ENCODE measurements around the gene JPH4. TPM values are rescaled to one million over a fixed set of nuclear protein-coding genes. Genes with fewer than 3 reads are reported as not detected.

Gene JPH4
- total RNA-seq, 1 donor from 2014 or later, result 0.19 TPM

DNA sequence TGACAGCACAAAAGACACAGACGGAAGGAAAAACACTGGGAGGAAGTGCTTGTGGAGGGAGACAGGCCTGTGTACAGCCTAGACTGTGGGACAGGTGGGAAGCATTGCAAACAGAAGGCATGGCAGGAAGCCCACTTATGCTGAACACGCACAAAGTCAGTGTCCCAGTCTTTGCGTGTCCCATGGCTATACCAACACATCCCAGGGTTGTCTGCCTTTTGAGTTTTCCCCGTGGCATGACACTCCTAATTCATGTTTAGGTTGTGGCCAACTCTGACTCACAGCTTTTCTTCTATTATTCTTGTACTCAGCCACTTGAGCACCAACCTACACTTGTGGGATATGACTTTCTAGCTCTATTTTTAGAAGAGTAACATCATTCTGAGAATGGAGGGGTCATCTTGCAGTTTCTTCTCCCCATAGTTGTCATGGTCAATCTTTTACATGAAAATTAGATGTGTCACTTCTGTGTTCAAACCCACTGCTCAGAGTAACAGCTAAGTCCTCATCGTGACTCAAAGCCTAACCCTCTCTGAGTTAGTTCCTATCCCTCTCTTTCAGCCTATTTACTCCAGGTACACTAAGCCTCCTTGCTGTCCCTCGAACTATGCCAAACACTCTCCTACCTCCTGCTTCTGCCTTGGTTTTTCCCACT, 27.5 kb upstream of the JPH4 start:
- no peak for DNase-seq
- H3K27me3 ChIP-seq (ENCODE audit: low read depth), result peaks cover 10% of the 10 kb centered on the region
- TF ChIP-seq CTCF (IDR thresholded peaks at IDR 0.05; ENCODE audit: borderline replicate concordance), result no peak
- no peak overlapping the region for H3K4me3 ChIP-seq
- H3K36me3 ChIP-seq, result no peaks in the 10 kb centered on the region
- H3K9me3 ChIP-seq (replicated peaks), result no peaks in the 10 kb centered on the region
- no peak overlapping the region for H3K27ac ChIP-seq (replicated peaks)
- intact Hi-C loops (cut with micrococcal nuclease), result no loop called here
- H3K4me1 ChIP-seq, result peaks cover 18% of the 10 kb centered on the region

- no peak for TF ChIP-seq CTCF (IDR thresholded peaks at IDR 0.05; ENCODE audit: borderline replicate concordance)
- peaks cover 1% of the 10 kb centered on the region for H3K9me3 ChIP-seq (replicated peaks)
- H3K27me3 ChIP-seq (ENCODE audit: low read depth), result peaks cover 9% of the 10 kb centered on the region
- no peak overlapping the region for H3K4me3 ChIP-seq
- H3K4me1 ChIP-seq, result peaks cover 18% of the 10 kb centered on the region
- H3K36me3 ChIP-seq, result no peaks in the 10 kb centered on the region
- intact Hi-C loops (cut with micrococcal nuclease), result no loop called here
- no peak for DNase-seq
- no peak overlapping the region for H3K27ac ChIP-seq (replicated peaks)
These were observed 26.1 kb upstream of the JPH4 start for GRCh38 chr14:23604675-23605170.

- Histone ChIP-seq H3K27ac (replicated peaks) (no peak overlapping the region), H3K4me3 (no peak overlapping the region), H3K27me3 (ENCODE audit: low read depth) (peaks cover 9% of the 10 kb centered on the region), H3K4me1 (peaks cover 18% of the 10 kb centered on the region), H3K36me3 (no peaks in the 10 kb centered on the region), H3K9me3 (replicated peaks) (peaks cover 7% of the 10 kb centered on the region)
- intact Hi-C loops (cut with micrococcal nuclease), result no loop called here
- no peak for TF ChIP-seq CTCF (IDR thresholded peaks at IDR 0.05; ENCODE audit: borderline replicate concordance)
- no peak for DNase-seq
These were observed 25.6 kb upstream of the JPH4 start for GRCh38 chr14:23604148-23604547.

- no peak overlapping the region for H3K27ac ChIP-seq (replicated peaks)
- peaks cover 18% of the 10 kb centered on the region for H3K4me1 ChIP-seq
- no peak for DNase-seq
- peaks cover 11% of the 10 kb centered on the region for H3K9me3 ChIP-seq (replicated peaks)
- H3K4me3 ChIP-seq, result no peak overlapping the region
- no peaks in the 10 kb centered on the region for H3K36me3 ChIP-seq
- TF ChIP-seq CTCF (IDR thresholded peaks at IDR 0.05; ENCODE audit: borderline replicate concordance), result no peak
- peaks cover 9% of the 10 kb centered on the region for H3K27me3 ChIP-seq (ENCODE audit: low read depth)
- intact Hi-C loops (cut with micrococcal nuclease), result no loop called here
These were observed 24.5 kb upstream of the JPH4 start for GRCh38 chr14:23603103-23603502.

DNA sequence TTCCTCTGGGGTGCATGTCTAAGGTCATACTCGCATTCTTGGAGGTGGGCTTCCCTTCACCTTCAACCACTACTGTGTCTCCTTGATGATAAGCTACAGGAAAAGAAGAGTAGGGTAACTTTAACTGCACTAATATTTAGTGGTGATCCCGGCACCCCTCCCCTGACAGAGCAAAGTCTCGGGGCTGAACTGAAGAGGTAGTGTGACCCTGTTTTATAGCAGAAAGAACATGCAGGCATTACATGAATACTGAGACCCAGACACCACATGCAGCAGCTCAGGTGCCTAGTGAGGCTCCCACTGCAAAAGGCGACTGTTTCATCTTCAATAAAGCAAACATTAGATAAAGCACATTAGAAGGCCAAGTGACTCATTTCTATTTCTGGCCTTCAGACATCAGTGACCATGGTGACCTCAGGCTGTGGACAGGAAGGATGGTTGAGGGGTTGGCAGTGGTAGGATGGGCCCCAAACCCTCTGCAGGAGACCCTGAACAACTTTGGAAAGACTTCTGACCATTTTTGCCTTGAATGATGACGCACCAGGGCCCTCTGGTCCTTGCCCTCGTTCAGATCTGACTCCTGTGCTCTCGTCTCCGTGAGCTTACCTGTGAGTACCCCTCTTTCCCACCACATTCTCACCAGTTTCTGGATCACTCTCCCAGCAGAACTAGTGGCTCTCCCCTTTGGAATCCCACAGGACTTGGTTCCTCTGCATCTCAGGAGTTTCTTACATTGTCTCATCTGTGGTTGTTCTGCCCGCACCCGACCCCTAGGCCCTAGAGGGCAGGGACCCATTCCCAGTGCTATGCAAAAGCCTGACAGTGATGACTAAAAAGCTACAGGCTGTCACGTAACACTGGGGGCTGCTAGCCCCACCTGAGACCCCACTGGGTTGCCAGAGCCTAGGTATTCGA, 23.8 kb upstream of the JPH4 start:
- Histone ChIP-seq H3K27ac (replicated peaks) (no peak overlapping the region), H3K27me3 (ENCODE audit: low read depth) (peaks cover 9% of the 10 kb centered on the region), H3K4me3 (no peak overlapping the region), H3K9me3 (replicated peaks) (peaks cover 11% of the 10 kb centered on the region), H3K36me3 (no peaks in the 10 kb centered on the region), H3K4me1 (peaks cover 18% of the 10 kb centered on the region)
- no peak for DNase-seq
- intact Hi-C loops (cut with micrococcal nuclease), result no loop called here
- no peak for TF ChIP-seq CTCF (IDR thresholded peaks at IDR 0.05; ENCODE audit: borderline replicate concordance)
